A673 (cell line): ENCODE measurements around the gene MYOZ1.

Experiments used
- EZH2 ChIP-seq: fragments of 200-600 bp; sonication (generic); IDR thresholded peaks from 2 replicates; pipeline ENCODE4 v1.6.1; 2017; ENCODE audit warnings: borderline replicate concordance, low read depth, mild to moderate bottlenecking, mixed read lengths, antibody characterized with exemption, low read length; ENCODE audit not compliant: poor library complexity, severe bottlenecking
- TF ChIP-seq, protein P1 (sequence below): fragments of 300-800, 200-600 bp; sonication (generic); conservative IDR thresholded peaks from 2 replicates; pipeline ENCODE4 v1.5.1; 2017; ENCODE audit warnings: low read depth, mild to moderate bottlenecking, antibody characterized with exemption, low read length, moderate library complexity, mixed read lengths

DNA sequence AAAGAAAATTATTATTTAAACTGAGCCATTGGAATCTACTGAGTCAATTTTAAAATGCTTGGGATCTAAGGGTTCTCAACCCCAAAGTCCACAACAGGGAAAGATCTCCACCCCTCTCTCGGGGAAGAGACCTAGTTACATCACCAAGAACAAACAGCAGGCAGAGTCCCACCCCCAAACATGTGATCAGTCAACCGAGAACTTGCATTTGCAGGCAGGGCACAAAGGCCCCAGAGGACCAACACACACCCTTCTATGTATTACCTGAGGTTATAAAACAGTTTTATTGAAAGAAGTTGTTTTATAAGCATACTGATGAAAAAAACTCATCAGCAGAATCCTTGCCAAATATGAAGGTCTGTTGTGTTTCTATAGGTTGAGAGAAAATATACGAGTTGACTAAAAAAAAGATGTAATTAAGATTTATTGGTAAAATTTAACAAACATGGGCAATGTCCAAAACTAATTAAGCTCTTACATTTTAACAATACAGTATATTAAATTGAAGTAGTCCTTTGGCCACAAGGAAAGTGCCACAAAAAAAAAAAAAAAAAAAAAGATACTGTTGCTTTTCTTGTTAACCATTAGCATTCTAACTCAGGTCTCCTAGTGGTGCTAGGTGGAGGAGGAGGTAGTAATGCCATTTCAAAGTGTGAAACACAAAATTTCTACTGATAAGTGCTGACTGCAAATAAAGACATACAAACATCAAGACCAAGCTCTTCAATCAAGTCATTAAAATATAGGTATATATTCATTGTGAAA lies 49.2 kb downstream of the MYOZ1 start:
- TF ChIP-seq EZH2 = no peak
- TF ChIP-seq, protein P1, sequence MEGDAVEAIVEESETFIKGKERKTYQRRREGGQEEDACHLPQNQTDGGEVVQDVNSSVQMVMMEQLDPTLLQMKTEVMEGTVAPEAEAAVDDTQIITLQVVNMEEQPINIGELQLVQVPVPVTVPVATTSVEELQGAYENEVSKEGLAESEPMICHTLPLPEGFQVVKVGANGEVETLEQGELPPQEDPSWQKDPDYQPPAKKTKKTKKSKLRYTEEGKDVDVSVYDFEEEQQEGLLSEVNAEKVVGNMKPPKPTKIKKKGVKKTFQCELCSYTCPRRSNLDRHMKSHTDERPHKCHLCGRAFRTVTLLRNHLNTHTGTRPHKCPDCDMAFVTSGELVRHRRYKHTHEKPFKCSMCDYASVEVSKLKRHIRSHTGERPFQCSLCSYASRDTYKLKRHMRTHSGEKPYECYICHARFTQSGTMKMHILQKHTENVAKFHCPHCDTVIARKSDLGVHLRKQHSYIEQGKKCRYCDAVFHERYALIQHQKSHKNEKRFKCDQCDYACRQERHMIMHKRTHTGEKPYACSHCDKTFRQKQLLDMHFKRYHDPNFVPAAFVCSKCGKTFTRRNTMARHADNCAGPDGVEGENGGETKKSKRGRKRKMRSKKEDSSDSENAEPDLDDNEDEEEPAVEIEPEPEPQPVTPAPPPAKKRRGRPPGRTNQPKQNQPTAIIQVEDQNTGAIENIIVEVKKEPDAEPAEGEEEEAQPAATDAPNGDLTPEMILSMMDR = no peak
